ENCODE measurements around the gene ATP1B1. TPM values are rescaled to one million over a fixed set of nuclear protein-coding genes. Genes with fewer than 3 reads are reported as not detected.

Gene ATP1B1
- total RNA-seq, 1 donor from 2014 or later: 83.3 TPM

DNA sequence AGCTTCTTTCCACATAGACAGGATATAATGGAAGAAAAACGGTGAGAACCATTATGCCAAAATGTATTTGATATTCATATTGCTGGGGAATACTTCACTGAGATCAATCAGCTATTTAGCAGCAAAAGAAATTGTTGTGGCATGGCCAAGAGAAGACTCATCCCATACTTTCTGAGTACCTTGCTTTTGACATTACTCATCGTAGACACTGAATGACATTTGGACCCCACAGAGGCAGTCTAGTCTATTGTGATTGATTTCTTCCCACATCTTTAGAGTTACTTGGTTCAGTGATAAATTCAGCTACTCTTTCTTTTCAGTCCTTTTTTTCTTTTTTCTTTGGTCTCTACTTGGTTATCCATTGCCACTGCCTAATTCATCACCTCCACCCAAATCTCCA lies 22.1 kb downstream of the ATP1B1 start:
- DNase-seq (ENCODE audit: low read depth): no peak
- H3K4me3 ChIP-seq (ENCODE audit: low read depth, low read length): no peak overlapping the region
- TF ChIP-seq, protein P1, sequence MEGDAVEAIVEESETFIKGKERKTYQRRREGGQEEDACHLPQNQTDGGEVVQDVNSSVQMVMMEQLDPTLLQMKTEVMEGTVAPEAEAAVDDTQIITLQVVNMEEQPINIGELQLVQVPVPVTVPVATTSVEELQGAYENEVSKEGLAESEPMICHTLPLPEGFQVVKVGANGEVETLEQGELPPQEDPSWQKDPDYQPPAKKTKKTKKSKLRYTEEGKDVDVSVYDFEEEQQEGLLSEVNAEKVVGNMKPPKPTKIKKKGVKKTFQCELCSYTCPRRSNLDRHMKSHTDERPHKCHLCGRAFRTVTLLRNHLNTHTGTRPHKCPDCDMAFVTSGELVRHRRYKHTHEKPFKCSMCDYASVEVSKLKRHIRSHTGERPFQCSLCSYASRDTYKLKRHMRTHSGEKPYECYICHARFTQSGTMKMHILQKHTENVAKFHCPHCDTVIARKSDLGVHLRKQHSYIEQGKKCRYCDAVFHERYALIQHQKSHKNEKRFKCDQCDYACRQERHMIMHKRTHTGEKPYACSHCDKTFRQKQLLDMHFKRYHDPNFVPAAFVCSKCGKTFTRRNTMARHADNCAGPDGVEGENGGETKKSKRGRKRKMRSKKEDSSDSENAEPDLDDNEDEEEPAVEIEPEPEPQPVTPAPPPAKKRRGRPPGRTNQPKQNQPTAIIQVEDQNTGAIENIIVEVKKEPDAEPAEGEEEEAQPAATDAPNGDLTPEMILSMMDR (conservative IDR thresholded peaks at IDR 0.05; ENCODE audit: low read depth, low read length): no peak

DNA sequence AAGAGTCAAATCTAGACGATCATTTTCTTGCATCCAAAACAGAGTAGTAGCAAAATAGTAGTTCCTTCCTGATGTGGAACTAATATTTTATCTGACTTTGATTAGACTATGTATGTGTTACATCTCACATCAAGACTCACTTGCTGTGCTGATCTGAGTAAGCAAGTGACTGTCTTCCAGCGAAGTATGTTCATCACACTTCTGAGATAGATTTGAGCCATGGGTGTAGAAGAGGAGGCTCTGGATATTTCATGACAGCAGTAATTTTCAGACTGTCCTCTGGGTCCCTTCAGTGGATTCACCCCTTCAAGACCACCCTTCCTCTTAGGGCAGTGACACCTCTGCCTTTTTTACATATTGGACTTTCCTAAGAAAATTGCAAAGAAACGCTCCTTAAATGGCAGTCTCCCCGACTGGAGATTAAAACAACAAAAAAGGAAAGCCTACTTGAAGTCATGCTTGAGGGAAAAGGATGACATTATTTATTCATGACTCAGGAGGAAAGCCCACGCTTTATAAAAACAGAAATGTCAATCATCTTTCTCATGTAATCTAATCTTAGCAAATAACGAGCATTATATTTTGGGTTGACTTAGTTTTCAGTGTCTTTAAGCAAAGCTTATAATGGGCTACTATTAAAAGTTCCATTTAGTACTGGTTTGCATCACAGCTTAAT lies 22.8 kb downstream of the ATP1B1 start:
- no peak overlapping the region for H3K4me3 ChIP-seq (ENCODE audit: low read depth, low read length)
- TF ChIP-seq, protein P1 (conservative IDR thresholded peaks at IDR 0.05; ENCODE audit: low read depth, low read length): no peak
- no peak for DNase-seq (ENCODE audit: low read depth)

- no peak overlapping the region for H3K4me3 ChIP-seq (ENCODE audit: low read depth, low read length)
- TF ChIP-seq, protein P1 (conservative IDR thresholded peaks at IDR 0.05; ENCODE audit: low read depth, low read length): no peak
- no peak for DNase-seq (ENCODE audit: low read depth)
These were observed 24.2 kb downstream of the ATP1B1 start for GRCh38 chr1:169130683-169131082.

DNA sequence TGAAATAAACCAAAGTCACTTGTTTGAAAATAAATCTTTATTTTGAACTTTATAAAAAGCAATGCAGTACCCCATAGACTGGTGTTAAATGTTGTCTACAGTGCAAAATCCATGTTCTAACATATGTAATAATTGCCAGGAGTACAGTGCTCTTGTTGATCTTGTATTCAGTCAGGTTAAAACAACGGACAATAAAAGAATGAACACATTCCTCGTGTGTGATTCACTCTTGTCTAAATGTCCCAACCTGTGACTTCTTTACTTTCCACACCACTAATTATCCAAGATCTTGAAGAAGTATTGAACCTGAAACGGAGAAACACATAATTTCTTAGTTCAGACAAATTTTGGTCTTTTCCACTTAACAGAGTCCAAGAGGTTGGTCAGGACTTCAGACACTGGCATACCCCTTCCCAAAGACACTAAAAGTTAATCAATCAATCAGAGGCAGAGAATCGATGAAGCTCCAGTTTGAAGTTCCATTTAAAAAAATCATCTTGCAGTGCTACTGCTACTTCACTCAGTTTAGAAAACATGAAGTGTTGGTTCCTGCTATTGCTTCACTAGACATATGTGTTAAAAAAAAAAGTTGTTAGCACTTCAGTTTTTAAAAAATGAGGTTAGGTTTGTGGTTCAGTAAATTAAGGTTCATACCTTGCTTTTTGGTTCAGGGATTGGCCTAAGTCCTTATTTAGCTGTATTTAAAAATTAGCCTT lies 26.2 kb downstream of the ATP1B1 start:
- TF ChIP-seq, protein P1 (conservative IDR thresholded peaks at IDR 0.05; ENCODE audit: low read depth, low read length): no peak
- no peak for DNase-seq (ENCODE audit: low read depth)
- no peak overlapping the region for H3K4me3 ChIP-seq (ENCODE audit: low read depth, low read length)

DNA sequence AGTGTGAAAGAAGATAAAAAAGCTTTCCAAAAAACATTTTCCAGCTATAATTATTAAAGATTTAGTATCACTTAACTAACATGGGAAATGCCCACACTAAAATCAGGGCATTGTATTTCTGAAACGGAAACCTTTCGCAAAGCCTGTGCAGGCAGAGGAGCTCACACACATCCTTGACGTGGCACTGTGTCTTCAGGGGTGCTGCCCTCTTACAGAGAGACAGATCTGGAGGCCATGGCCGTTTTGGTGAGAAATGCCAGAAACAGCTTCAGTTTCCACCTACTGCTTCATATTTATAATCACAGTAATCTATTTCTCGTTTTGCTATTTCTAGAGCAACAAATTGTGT lies 26.7 kb downstream of the ATP1B1 start:
- no peak for DNase-seq (ENCODE audit: low read depth)
- TF ChIP-seq, protein P1 (conservative IDR thresholded peaks at IDR 0.05; ENCODE audit: low read depth, low read length): no peak
- H3K4me3 ChIP-seq (ENCODE audit: low read depth, low read length): no peak overlapping the region

GRCh38 chr1:169133801-169134502 lies 27.5 kb downstream of the ATP1B1 start:
- H3K4me3 ChIP-seq (ENCODE audit: low read depth, low read length): no peak overlapping the region
- TF ChIP-seq, protein P1 (conservative IDR thresholded peaks at IDR 0.05; ENCODE audit: low read depth, low read length): peak; percentile 36
- no peak for DNase-seq (ENCODE audit: low read depth)

Data from epithelial cell of proximal tubule (primary cell).